ENCODE measurements around the gene MAP3K14.

The MAP3K14 gene

DNA sequence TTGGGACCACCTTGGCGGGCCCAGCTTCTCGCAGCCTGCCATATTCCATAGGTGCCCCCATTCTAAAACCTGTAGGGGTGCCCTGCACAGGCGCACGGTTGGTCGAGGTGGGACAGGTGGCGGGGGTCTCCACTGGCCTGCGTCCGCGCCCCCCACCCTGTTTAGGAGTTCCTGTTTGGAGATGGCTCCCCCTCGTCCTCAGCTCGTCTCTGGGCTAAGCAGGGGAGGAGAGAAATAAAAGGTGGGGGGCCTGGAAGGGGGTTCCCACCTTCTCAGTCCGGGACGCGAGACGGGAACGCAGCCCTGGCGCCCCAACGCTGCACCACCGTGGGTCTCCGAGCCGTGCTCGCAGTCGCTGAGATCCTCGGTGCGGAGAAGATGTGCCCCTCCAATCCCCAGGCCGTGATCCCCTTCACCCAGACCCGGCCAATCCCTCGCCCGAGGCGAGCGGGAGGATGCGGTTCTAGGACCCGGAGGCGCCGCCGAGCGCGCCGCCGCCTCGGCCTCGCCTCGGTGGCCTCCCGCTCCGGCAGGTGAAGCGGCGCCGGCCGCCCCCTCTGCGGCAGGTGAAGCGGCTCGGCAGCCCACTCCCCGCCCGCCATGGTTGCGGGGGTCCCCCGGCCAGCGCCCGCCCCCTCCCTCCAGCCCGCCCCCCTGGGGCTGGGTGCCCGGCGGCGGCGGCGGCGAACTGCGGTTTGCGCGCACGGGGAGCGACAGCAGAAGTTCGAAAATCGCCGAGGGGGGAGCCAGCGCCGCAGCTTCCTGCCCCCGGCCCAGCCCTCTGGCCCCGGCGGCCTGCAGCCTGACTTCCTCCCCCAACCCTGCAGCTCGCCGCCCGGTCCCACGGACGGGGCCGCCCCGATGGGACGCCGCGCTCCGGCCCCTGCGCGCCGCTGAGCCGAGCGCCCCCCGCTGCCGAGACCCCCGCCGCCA is 95.5 kb downstream of the MAP3K14 start, which contains the start of gene FMNL1:
Gene FMNL1 (plus strand): TSS at position 805 of the 933 bp plus-strand sequence. CDS start 240 bp downstream, outside the sequence.
- peak; percentile 62 for DNase-seq

DNA sequence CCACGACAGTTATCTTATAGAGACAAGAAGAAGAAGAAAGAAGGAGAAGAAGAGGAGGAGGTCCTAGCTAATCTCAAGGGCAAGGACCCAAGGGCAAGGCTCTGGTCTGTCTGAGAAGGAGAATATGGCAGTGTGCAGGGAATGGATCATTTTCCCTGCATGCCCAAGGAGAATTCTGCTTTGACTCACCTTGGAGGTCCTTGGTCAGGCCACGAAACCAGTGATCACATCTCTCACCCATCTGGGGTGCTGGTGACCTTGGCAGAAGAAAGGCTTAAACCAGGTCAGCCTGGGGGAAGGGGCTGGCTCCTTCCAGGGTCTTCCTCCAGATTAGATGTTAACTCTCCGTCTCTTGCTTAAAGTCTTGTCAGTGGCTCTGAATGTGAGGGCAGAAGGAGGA is 96.7 kb downstream of the MAP3K14 start:
- no peak for DNase-seq

DNA sequence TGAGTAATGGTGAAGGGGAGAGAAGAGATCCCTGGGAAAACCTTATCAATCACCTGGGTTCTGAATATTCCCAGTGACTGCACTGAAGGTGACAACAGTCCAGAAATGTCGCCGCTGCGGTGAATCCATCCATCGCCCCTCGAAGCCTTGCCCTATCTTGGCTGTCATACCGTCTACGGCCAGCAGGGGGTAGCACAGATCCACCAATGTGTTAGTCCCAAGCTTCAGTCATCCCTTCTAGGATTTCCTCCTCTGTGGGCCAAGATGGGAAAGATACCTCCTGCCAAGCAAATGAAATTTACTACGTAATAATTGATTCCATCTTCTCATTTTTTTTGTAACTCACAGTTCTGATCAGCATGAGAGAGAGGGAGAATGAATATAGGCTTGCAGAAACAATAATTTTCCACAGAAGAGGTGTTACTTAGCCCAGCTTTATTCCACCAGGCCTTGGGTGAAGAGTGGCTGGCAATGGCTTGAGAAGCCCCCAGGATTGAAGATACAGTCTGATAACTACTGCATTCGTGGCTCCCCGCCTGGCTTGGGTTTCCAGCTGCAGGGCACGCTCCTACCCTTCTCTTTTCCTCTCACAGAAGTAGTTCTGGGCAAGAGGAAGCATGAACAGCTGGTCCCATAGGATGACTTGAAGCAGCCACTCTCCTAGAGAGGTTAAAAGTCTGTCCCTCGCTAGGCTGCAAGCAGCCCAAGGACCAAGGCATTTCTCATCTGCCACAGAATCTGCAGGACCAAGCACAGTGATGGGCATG is 97.7 kb downstream of the MAP3K14 start:
- DNase-seq, result peak; percentile 93
